CD8-positive, alpha-beta memory T cell (primary cell): ENCODE measurements around the gene LARP1. TPM values are rescaled to one million over a fixed set of nuclear protein-coding genes. Genes with fewer than 3 reads are reported as not detected.
A peak's percentile ranks its signal among the peaks of the same experiment; 100 is the strongest.

Source experiments
- CTCF ChIA-PET: fragments of 350-600 bp; sonication (Branson Sonifier 250); formaldehyde crosslinking; loops from one replicate; lab custom pipeline; 2021; ENCODE audit warnings: antibody characterized with exemption; lab: Charles Lee
- POLR2A ChIA-PET: fragments of 350-600 bp; sonication (Branson Sonifier 250); formaldehyde crosslinking; loops from one replicate; lab custom pipeline; 2021; ENCODE audit warnings: antibody characterized with exemption; lab: Charles Lee
- DNase-seq, 5 donors: peaks; one replicate each; pipeline versions ENCODE4 v3.0.0 to v3.0.0-alpha.2; 2020 to 2022; ENCODE audit warnings: mixed read lengths in 1 of 5
- H3K27ac ChIP-seq: one replicate; pipeline ENCODE4 v1.7.0; 2013; ENCODE audit warnings: low read depth, mild to moderate bottlenecking, low read length, moderate library complexity
- H3K27me3 ChIP-seq: 2 replicates; pipeline ENCODE4 v1.7.0; 2013; ENCODE audit warnings: low read length, mild to moderate bottlenecking; ENCODE audit not compliant: insufficient read depth, poor library complexity, severe bottlenecking
- H3K36me3 ChIP-seq: 2 replicates; pipeline ENCODE4 v1.7.0; 2013; ENCODE audit warnings: mild to moderate bottlenecking, low read length, moderate library complexity; ENCODE audit not compliant: insufficient read depth
- H3K4me1 ChIP-seq: 2 replicates; pipeline ENCODE4 v1.7.0; 2013; ENCODE audit warnings: mild to moderate bottlenecking, low read length, moderate library complexity; ENCODE audit not compliant: insufficient read depth
- H3K4me3 ChIP-seq: 2 replicates; pipeline ENCODE4 v1.7.0; 2013; ENCODE audit warnings: mild to moderate bottlenecking, low read length
- H3K9me3 ChIP-seq: 2 replicates; pipeline ENCODE4 v1.7.0; 2013; ENCODE audit warnings: mild to moderate bottlenecking, low read length
- H3K27ac Mint-ChIP-seq, 8 donors: one replicate each; pipeline ENCODE4 v1.8.0; 2020 to 2021; ENCODE audit warnings: mixed read lengths in 8 of 8, mild to moderate bottlenecking in 6 of 8, inconsistent platforms in 3 of 8, moderate library complexity in 3 of 8
- H3K27me3 Mint-ChIP-seq, 2 donors: one replicate each; pipeline ENCODE4 v1.8.0; 2020 to 2021; ENCODE audit warnings: mixed read lengths in 2 of 2, mild to moderate bottlenecking in 1 of 2, moderate library complexity in 1 of 2
- H3K36me3 Mint-ChIP-seq, 3 donors: one replicate each; pipeline ENCODE4 v1.8.0; 2020 to 2021; ENCODE audit warnings: mixed read lengths in 3 of 3, inconsistent platforms in 1 of 3, mild to moderate bottlenecking in 1 of 3
- H3K4me1 Mint-ChIP-seq, 3 donors: one replicate each; pipeline ENCODE4 v1.8.0; 2020 to 2021; ENCODE audit warnings: mixed read lengths in 3 of 3, inconsistent platforms in 1 of 3, mild to moderate bottlenecking in 1 of 3
- H3K4me3 Mint-ChIP-seq, 7 donors: one replicate each; pipeline ENCODE4 v1.8.0; 2020 to 2021; ENCODE audit warnings: mixed read lengths in 7 of 7, mild to moderate bottlenecking in 6 of 7, moderate library complexity in 4 of 7, inconsistent platforms in 2 of 7
- H3K9me3 Mint-ChIP-seq, 5 donors: one replicate each; pipeline ENCODE4 v1.8.0; 2020 to 2022; ENCODE audit warnings: mixed read lengths in 5 of 5, mild to moderate bottlenecking in 3 of 5, moderate library complexity in 2 of 5, inconsistent platforms in 1 of 5
- polyA plus RNA-seq: library from polyadenylated mRNA; unstranded; fragments of 300-500 nt; fragmentation: Illumina TruSeq; gene quantifications from one replicate; pipeline ENCODE4 v1.2.3, GENCODE V29; 2021
- total RNA-seq, 2 experiments: library from RNA; stranded (reverse); gene quantifications; one replicate each; pipeline ENCODE4 v1.2.3, GENCODE V29; 2021

The LARP1 gene
- total and polyA plus RNA-seq, 3 experiments from 2014 or later: 28.4 to 344 (median 329) TPM

DNA sequence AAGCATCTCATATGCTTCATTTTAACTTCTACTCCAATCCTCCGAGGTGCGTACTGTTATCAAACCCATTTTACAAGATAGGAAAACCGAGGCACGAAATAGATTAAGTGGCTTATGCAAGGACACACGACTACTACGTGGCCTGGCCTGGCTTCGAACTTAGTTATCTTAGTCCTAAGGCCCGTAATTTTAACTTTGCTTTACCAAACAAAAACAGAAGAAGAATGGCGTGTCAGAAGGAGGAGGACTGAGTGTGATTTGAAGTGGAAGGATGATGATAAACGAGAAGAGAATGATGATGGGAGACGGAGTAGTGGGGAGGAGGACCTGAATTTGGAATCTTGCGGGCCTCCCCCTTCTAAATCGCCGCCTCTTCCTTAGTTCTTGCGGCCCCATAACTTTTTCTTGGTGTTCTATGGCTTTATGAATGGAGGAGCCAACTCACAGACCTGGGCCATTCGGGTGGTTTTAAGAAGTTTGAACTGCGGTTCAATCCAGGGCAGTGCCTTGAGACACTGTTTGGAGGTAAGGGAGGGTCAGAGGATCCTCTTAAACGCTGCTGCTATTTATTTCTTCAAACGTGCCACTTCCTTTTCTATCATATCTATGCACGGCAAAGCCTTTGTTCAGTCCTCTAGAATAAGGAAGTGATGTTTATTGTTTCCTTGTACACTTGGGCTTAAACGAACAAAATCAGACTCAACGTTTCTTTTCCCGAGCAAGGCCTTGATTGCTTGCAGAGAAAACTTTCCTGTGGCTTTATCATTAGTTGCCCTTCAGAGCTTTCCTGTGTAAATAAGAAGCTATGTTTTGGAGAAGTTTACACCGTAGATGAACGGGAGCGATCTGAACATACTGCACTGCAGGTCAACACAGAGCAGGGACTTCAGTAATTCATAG is 104.0 kb downstream of the LARP1 start:
- peaks cover 0 to 42% (median 2%) of the 10 kb centered on the region in 3 donors for H3K36me3 Mint-ChIP-seq
- Histone ChIP-seq H3K9me3 (no peaks in the 10 kb centered on the region), H3K27ac (peak overlapping the region; percentile 99), H3K4me3 (peak overlapping the region; percentile 87), H3K4me1 (peaks cover 42% of the 10 kb centered on the region), H3K27me3 (no peaks in the 10 kb centered on the region), H3K36me3 (peaks cover 9% of the 10 kb centered on the region)
- H3K4me1 Mint-ChIP-seq: peaks cover 49 to 55% (median 53%) of the 10 kb centered on the region in 3 donors
- ChIA-PET CTCF (no interaction called here), POLR2A (interaction anchor here (0.5 to 1.2 kb wide), 3 partner anchors 8 to 130 kb away, joined by 3 to 4 read pairs (median 3); no protein-coding TSS in a partner anchor)
- peak in 2 of 5 donors; percentile 23 to 47 for DNase-seq
- peak overlapping the region; percentile 86 to 94 (median 92) for H3K4me3 Mint-ChIP-seq
- H3K9me3 Mint-ChIP-seq: no peaks in the 10 kb centered on the region
- peak overlapping the region; percentile 92 to 100 (median 99) for H3K27ac Mint-ChIP-seq
- H3K27me3 Mint-ChIP-seq: no peaks in the 10 kb centered on the region

DNA sequence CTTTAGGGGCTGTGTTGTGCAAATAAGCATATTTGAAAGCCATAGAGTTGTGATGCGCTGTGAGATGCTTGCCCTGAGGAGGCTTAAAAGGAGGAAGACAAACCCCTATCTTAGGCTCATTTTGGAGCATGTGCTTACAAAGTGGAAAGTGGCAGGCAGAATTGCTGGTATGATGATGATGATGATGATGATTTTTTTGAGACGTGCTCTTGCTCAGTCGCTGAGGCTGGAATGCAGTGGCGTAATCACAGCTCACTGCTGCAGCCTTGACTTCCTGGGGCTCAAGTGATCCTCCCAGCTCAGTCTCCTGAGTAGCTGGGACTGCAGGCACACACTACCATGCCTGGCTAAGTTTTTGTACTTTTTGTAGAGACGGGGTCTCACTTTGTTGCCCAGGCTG is 104.9 kb downstream of the LARP1 start:
- POLR2A ChIA-PET: no interaction called here
- Mint-ChIP-seq H3K4me3 (peak overlapping the region; percentile 86 to 94 (median 92)), H3K27me3 (no peaks in the 10 kb centered on the region), H3K4me1 (peaks cover 50 to 62% (median 58%) of the 10 kb centered on the region in 3 donors), H3K36me3 (peaks cover 0 to 51% (median 5%) of the 10 kb centered on the region in 3 donors), H3K9me3 (no peaks in the 10 kb centered on the region), H3K27ac (peak overlapping the region; percentile 92 to 100 (median 99))
- H3K27me3 ChIP-seq: no peaks in the 10 kb centered on the region
- peaks cover 11% of the 10 kb centered on the region for H3K36me3 ChIP-seq
- H3K9me3 ChIP-seq: no peaks in the 10 kb centered on the region
- peak overlapping the region; percentile 87 for H3K4me3 ChIP-seq
- DNase-seq: no peak
- H3K4me1 ChIP-seq: peaks cover 42% of the 10 kb centered on the region
- CTCF ChIA-PET: no interaction called here
- H3K27ac ChIP-seq: peak overlapping the region; percentile 99

DNA sequence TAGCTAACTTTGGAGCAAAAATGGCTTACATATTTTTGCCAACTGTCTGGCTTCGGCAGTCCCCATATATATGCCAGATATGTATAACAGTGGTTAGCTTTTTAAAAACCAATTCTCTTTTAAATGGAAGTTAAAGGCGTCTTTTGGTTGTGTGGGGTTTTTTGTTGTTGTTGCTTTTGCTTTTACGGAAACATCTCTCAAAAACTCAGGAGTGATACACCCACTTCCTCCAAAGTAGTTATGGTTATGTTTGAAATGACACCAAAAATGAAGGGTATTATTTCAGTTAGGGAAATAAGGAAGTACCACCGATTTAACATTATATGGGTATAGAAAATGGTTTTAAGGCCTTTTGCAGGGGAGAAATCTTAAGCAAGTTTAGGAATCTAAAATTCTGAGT is 105.6 kb downstream of the LARP1 start:
- CTCF ChIA-PET: no interaction called here
- Histone ChIP-seq H3K27ac (peak overlapping the region; percentile 99), H3K27me3 (no peaks in the 10 kb centered on the region), H3K4me3 (peak overlapping the region; percentile 87), H3K9me3 (no peaks in the 10 kb centered on the region), H3K4me1 (peaks cover 42% of the 10 kb centered on the region), H3K36me3 (peaks cover 18% of the 10 kb centered on the region)
- peak overlapping the region; percentile 86 to 94 (median 92) for H3K4me3 Mint-ChIP-seq
- no peaks in the 10 kb centered on the region for H3K9me3 Mint-ChIP-seq
- DNase-seq: no peak
- H3K36me3 Mint-ChIP-seq: peaks cover 0 to 57% (median 10%) of the 10 kb centered on the region in 3 donors
- POLR2A ChIA-PET: no interaction called here
- H3K4me1 Mint-ChIP-seq: peaks cover 52 to 64% (median 63%) of the 10 kb centered on the region in 3 donors
- H3K27me3 Mint-ChIP-seq: no peaks in the 10 kb centered on the region
- H3K27ac Mint-ChIP-seq: peak overlapping the region; percentile 92 to 100 (median 99)

DNA sequence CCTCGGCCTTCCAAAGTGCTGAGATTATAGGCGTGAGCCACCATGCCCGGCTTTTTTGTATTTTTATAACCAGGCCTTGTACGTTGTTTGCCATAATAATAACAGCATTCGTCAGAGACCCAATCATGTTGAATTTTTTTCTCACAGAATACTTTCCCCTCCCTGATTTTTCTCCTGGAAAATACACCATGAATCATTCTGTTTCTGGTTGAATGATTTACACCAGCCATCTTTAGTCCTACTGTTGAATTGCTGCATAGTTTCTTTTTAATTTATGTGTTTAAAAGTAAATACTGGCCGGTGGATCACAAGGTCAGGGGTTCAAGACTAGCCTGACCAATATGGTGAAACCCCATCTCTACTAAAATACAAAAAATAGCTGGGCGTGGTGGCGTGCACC is 106.8 kb downstream of the LARP1 start:
- Histone ChIP-seq H3K27me3 (no peaks in the 10 kb centered on the region), H3K4me3 (no peak overlapping the region), H3K36me3 (peaks cover 22% of the 10 kb centered on the region), H3K4me1 (peaks cover 40% of the 10 kb centered on the region), H3K27ac (no peak overlapping the region), H3K9me3 (no peaks in the 10 kb centered on the region)
- Mint-ChIP-seq H3K27ac (peak overlapping the region in 5 of 8 donors; percentile 4 to 68 (median 32)), H3K4me1 (peaks cover 49 to 63% (median 61%) of the 10 kb centered on the region in 3 donors), H3K27me3 (no peaks in the 10 kb centered on the region), H3K4me3 (peak overlapping the region; percentile 11 to 86 (median 36)), H3K36me3 (peaks cover 0 to 66% (median 12%) of the 10 kb centered on the region in 3 donors), H3K9me3 (no peaks in the 10 kb centered on the region)
- ChIA-PET CTCF (no interaction called here), POLR2A (no interaction called here)
- DNase-seq: no peak

DNA sequence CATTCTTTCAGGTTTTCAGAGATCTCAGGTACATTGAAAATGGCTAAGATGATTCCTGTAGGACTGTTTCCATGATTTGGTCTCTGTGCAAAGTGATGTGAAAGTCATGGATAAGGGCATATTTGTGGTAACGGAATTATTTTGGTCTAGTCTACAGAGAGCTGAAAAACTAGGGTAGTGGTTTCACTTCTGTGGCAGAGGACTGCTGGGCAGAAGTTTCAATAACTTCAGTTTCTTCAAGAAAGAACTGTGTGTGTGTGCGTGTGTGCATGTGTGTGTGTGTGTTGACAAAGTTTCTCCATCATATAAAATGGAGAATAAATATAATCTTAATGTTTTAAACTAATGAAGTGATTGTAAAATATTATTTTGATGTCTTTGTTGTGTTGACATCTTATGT is 107.6 kb downstream of the LARP1 start:
- no peak for DNase-seq
- Mint-ChIP-seq H3K27ac (peak overlapping the region in 5 of 8 donors; percentile 12 to 74 (median 29)), H3K27me3 (no peaks in the 10 kb centered on the region), H3K4me1 (peaks cover 49 to 66% (median 62%) of the 10 kb centered on the region in 3 donors), H3K9me3 (no peaks in the 10 kb centered on the region), H3K36me3 (peaks cover 0 to 71% (median 15%) of the 10 kb centered on the region in 3 donors), H3K4me3 (peak overlapping the region in 6 of 7 donors; percentile 5 to 58 (median 30))
- POLR2A ChIA-PET: no interaction called here
- CTCF ChIA-PET: no interaction called here
- Histone ChIP-seq H3K36me3 (peaks cover 22% of the 10 kb centered on the region), H3K4me1 (peaks cover 36% of the 10 kb centered on the region), H3K27me3 (no peaks in the 10 kb centered on the region), H3K4me3 (no peak overlapping the region), H3K9me3 (no peaks in the 10 kb centered on the region), H3K27ac (no peak overlapping the region)

DNA sequence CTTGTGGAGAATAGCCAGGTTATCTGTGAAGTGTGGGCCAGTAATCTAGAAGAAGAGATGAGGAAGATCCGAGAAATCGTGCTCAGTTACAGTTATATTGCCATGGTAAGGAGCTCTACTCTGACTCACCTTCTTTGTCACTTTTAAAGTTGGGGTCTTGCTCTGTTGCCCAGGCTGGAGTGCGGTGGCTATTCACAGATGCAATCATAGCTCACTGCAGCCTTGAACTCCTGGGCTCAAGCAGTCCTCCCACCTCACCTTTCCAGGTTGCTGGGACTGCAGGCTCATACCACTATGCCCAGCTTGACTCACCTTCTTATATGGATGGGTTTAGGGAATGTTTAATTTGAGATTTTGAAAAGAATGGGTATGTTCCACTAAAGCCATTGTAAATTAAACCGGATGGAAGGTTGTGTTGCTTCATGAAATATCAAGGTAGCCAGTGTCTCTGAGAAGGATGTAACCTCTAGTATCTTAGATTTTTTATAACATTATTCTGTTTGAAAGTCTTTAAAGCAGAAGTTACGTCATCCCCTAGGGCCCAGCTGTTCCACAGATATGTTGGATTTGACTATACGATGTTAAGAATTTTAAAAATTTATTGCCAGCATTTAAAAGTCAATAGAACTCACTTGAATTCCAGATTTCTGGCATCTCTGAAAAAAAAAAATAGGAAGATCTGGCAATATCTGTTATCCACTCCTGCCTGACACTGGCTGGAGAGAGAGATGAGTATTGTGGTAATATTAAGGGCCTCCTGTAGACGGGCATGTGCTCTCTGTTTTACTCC is 108.3 kb downstream of the LARP1 start:
- no peaks in the 10 kb centered on the region for H3K27me3 Mint-ChIP-seq
- CTCF ChIA-PET: no interaction called here
- POLR2A ChIA-PET: interaction anchor here (0.7 kb wide), 1 partner anchor 20 kb away, joined by 3 read pairs; no protein-coding TSS in a partner anchor
- peaks cover 49 to 67% (median 63%) of the 10 kb centered on the region in 3 donors for H3K4me1 Mint-ChIP-seq
- H3K4me3 Mint-ChIP-seq: peak overlapping the region in 3 of 7 donors; percentile 5 to 56 (median 6)
- H3K36me3 Mint-ChIP-seq: peaks cover 0 to 68% (median 15%) of the 10 kb centered on the region in 3 donors
- H3K9me3 ChIP-seq: no peaks in the 10 kb centered on the region
- H3K4me3 ChIP-seq: no peak overlapping the region
- no peaks in the 10 kb centered on the region for H3K27me3 ChIP-seq
- no peaks in the 10 kb centered on the region for H3K9me3 Mint-ChIP-seq
- no peak for DNase-seq
- H3K27ac ChIP-seq: no peak overlapping the region
- H3K36me3 ChIP-seq: peaks cover 24% of the 10 kb centered on the region
- peaks cover 36% of the 10 kb centered on the region for H3K4me1 ChIP-seq
- peak overlapping the region in 3 of 8 donors; percentile 6 to 72 (median 61) for H3K27ac Mint-ChIP-seq

DNA sequence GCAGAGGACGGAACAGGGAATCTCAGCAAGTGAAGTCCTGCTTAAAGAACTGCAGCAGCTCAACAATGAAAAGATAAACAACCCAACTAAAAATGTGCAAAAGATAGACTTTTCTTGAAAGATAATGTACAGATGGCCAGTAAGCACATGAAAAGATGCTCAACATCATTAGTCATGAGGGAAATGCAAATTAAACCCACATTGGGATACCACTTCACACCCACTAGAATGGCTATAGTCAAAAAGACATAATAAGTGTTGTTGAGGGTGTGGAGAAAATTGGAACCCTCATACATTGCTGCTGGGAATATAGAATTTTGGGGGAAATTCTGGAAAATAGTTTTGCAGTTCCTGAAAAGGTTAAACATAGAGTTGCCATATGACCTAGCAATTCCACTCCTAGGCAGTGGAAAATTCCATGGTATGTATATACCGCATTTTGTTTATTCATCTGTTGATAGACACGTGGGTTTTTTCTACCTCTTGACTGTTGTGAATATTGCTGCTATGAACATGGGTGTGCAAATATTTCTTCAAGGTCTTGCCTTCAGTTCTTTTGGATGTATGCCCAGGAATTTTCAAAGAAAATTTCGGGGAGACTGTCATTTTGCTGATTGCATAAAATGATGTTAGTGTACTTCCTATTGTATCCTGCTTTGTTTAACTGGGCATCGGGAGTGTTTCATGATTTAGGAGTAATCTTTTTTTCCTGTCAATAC is 110.4 kb downstream of the LARP1 start:
- Histone ChIP-seq H3K36me3 (peaks cover 30% of the 10 kb centered on the region), H3K27me3 (no peaks in the 10 kb centered on the region), H3K27ac (no peak overlapping the region), H3K4me3 (no peak overlapping the region), H3K9me3 (no peaks in the 10 kb centered on the region), H3K4me1 (peaks cover 27% of the 10 kb centered on the region)
- Mint-ChIP-seq H3K4me3 (no peak overlapping the region), H3K36me3 (peaks cover 0 to 66% (median 17%) of the 10 kb centered on the region in 3 donors), H3K9me3 (no peaks in the 10 kb centered on the region), H3K27ac (peak overlapping the region in 3 of 8 donors; percentile 29 to 68 (median 68)), H3K4me1 (peaks cover 34 to 60% (median 54%) of the 10 kb centered on the region in 3 donors), H3K27me3 (no peaks in the 10 kb centered on the region)
- DNase-seq: no peak
- ChIA-PET POLR2A (no interaction called here), CTCF (no interaction called here)
